ENCODE results near the gene LIMS2. TPM values are rescaled to one million over a fixed set of nuclear protein-coding genes. Genes with fewer than 3 reads are reported as not detected.

LIMS2 gene
- total RNA-seq, 4 donors from 2014 or later = 99.2 to 342 (median 175) TPM

DNA sequence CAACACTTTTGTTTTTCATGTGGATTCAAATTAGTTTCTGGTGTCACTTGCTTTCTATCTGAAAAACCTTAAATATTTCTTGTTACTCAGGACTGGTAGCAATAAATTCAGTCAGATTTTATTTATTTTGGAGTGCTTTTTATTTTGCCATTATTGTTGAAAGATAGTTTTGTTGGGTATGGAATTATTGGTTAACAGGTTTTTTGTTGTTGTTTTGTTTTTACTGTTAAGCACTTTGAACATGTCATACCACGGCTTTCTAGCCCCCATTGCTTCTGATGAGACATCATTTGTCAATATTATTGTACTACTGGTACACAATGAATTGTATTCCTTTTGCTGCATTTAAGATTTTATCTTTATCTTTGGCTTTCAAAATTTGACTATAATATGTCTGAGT lies 13.1 kb upstream of the LIMS2 start:
- Histone ChIP-seq H3K4me3 (no peak overlapping the region), H3K27ac (replicated peaks in 1 of 4) (no peak overlapping the region), H3K36me3 (no peaks in the 10 kb centered on the region), H3K9me3 (no peaks in the 10 kb centered on the region), H3K27me3 (no peaks in the 10 kb centered on the region), H3K4me1 (peaks cover 0 to 31% (median 22%) of the 10 kb centered on the region in 4 donors)
- intact Hi-C loops (cut with DNase I) = no loop called here
- DNase-seq (ENCODE audit: extremely low spot score) = no peak
- WGBS = 84% methylated on average over 1 of the region's 1 CpG
- TF ChIP-seq POLR2A (IDR thresholded peaks at IDR 0.05; ENCODE audit: low read depth) = no peak
- TF ChIP-seq, protein P1, sequence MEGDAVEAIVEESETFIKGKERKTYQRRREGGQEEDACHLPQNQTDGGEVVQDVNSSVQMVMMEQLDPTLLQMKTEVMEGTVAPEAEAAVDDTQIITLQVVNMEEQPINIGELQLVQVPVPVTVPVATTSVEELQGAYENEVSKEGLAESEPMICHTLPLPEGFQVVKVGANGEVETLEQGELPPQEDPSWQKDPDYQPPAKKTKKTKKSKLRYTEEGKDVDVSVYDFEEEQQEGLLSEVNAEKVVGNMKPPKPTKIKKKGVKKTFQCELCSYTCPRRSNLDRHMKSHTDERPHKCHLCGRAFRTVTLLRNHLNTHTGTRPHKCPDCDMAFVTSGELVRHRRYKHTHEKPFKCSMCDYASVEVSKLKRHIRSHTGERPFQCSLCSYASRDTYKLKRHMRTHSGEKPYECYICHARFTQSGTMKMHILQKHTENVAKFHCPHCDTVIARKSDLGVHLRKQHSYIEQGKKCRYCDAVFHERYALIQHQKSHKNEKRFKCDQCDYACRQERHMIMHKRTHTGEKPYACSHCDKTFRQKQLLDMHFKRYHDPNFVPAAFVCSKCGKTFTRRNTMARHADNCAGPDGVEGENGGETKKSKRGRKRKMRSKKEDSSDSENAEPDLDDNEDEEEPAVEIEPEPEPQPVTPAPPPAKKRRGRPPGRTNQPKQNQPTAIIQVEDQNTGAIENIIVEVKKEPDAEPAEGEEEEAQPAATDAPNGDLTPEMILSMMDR (IDR thresholded peaks at IDR 0.05) = no peak
- TF ChIP-seq POLR2AphosphoS5 (IDR thresholded peaks at IDR 0.05) = no peak
- no peak for TF ChIP-seq EP300 (IDR thresholded peaks at IDR 0.05)

- Histone ChIP-seq H3K27me3 (no peaks in the 10 kb centered on the region), H3K4me3 (no peak overlapping the region), H3K9me3 (no peaks in the 10 kb centered on the region), H3K36me3 (no peaks in the 10 kb centered on the region), H3K4me1 (peaks cover 18 to 60% (median 51%) of the 10 kb centered on the region in 4 donors), H3K27ac (replicated peaks in 1 of 4) (peak overlapping the region; percentile 14 to 57 (median 50))
- DNase-seq (ENCODE audit: extremely low spot score) = no peak
- TF ChIP-seq, protein P1 (IDR thresholded peaks at IDR 0.05) = no peak
- TF ChIP-seq POLR2A (IDR thresholded peaks at IDR 0.05; ENCODE audit: low read depth) (no peak), POLR2AphosphoS5 (IDR thresholded peaks at IDR 0.05) (no peak), EP300 (IDR thresholded peaks at IDR 0.05) (no peak)
- intact Hi-C loops (cut with DNase I) = no loop called here
- WGBS = 52% methylated on average over 8 of the region's 8 CpGs
These were observed 10.2 kb upstream of the LIMS2 start for GRCh38 chr2:127685410-127686080.

GRCh38 chr2:127683757-127684156 lies 8.4 kb upstream of the LIMS2 start:
- Histone ChIP-seq H3K9me3 (no peaks in the 10 kb centered on the region), H3K27me3 (no peaks in the 10 kb centered on the region), H3K27ac (replicated peaks in 1 of 4) (peak overlapping the region; percentile 69 to 79 (median 74)), H3K4me3 (no peak overlapping the region), H3K36me3 (no peaks in the 10 kb centered on the region), H3K4me1 (peaks cover 18 to 66% (median 56%) of the 10 kb centered on the region in 4 donors)
- DNase-seq (ENCODE audit: extremely low spot score) = no peak
- intact Hi-C loops (cut with DNase I) = loop anchor here (5.0 kb wide), 1 partner anchor 36 kb away; the partner anchor contains the start of gene GPR17
- TF ChIP-seq, protein P1 (IDR thresholded peaks at IDR 0.05) = no peak
- no peak for TF ChIP-seq EP300 (IDR thresholded peaks at IDR 0.05)
- TF ChIP-seq POLR2A (IDR thresholded peaks at IDR 0.05; ENCODE audit: low read depth) = no peak
- TF ChIP-seq POLR2AphosphoS5 (IDR thresholded peaks at IDR 0.05) = no peak
- 27% methylated on average over 10 of the region's 15 CpGs for WGBS

DNA sequence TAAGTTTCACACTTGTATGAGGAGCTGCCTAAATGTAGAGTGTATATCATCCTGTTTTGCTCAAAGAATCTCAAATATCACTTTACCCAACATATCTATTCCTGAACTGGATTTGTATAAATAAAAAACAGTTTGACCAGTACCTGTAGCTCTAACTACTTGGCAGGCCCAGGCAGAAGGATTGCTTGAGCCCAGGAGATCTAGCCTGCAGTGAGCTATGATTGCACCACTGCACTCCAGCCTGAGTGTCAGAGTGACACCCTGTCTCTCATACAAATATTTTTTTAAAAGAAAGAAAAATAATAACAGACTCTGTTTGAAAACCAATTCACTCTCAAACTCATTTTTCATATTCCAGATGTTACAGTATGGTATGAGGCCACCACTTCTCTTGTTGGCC lies 7.7 kb upstream of the LIMS2 start:
- DNase-seq (ENCODE audit: extremely low spot score) = no peak
- intact Hi-C loops (cut with DNase I) = loop anchor here (5.0 kb wide), 1 partner anchor 36 kb away; the partner anchor contains the start of gene GPR17
- Histone ChIP-seq H3K4me3 (no peak overlapping the region), H3K36me3 (no peaks in the 10 kb centered on the region), H3K4me1 (peaks cover 18 to 66% (median 56%) of the 10 kb centered on the region in 4 donors), H3K27me3 (no peaks in the 10 kb centered on the region), H3K9me3 (no peaks in the 10 kb centered on the region), H3K27ac (replicated peaks in 1 of 4) (peak overlapping the region; percentile 69 to 79 (median 74))
- TF ChIP-seq POLR2AphosphoS5 (IDR thresholded peaks at IDR 0.05) (no peak), EP300 (IDR thresholded peaks at IDR 0.05) (no peak), POLR2A (IDR thresholded peaks at IDR 0.05; ENCODE audit: low read depth) (no peak)
- TF ChIP-seq, protein P1 (IDR thresholded peaks at IDR 0.05) = no peak
